GM21723 (cell line): ENCODE results near the gene SDHA.

ENCODE experiments used
- ATAC-seq: cut with Tn5 transposase; IDR thresholded peaks from one replicate; pipeline ENCODE4 v1.9.1; 2021; ENCODE audit warnings: mild to moderate bottlenecking, moderate library complexity; ENCODE audit not compliant: unreplicated experiment

Gene SDHA

GRCh38 chr5:185095-186070 lies 32.7 kb upstream of the SDHA start:
- no peak for ATAC-seq

GRCh38 chr5:186091-187041 lies 31.8 kb upstream of the SDHA start:
- ATAC-seq, result no peak

- no peak for ATAC-seq
Measured at GRCh38 chr5:187042-187431, 31.1 kb upstream of the SDHA start.

GRCh38 chr5:187617-188451 lies 30.3 kb upstream of the SDHA start:
- ATAC-seq, result no peak

- ATAC-seq, result peak; percentile 82
Measured at GRCh38 chr5:188488-189481, 29.3 kb upstream of the SDHA start.

- no peak for ATAC-seq
Measured at GRCh38 chr5:189486-189885, 28.6 kb upstream of the SDHA start.

- no peak for ATAC-seq
Measured at GRCh38 chr5:189976-190365, 28.1 kb upstream of the SDHA start.

GRCh38 chr5:190366-191035 lies 27.6 kb upstream of the SDHA start:
- peak; percentile 35 for ATAC-seq

GRCh38 chr5:191036-191948 lies 26.8 kb upstream of the SDHA start, which contains the start of gene LRRC14B:
TSS of gene LRRC14B (plus strand) at chr5:191495. CDS start at chr5:191539, 44 bp downstream.
- ATAC-seq, result no peak

- ATAC-seq, result no peak
Measured at GRCh38 chr5:191949-192690, 26.0 kb upstream of the SDHA start.

- no peak for ATAC-seq
Measured at GRCh38 chr5:192691-192969, 25.5 kb upstream of the SDHA start.

GRCh38 chr5:192970-193831 lies 24.9 kb upstream of the SDHA start:
- no peak for ATAC-seq

GRCh38 chr5:194102-194501 lies 24.0 kb upstream of the SDHA start:
- no peak for ATAC-seq

GRCh38 chr5:194603-195209 lies 23.4 kb upstream of the SDHA start:
- ATAC-seq, result no peak

- ATAC-seq, result no peak
Measured at GRCh38 chr5:195401-196160, 22.5 kb upstream of the SDHA start.
